Lower leg skin (tissue), 4 donors: ENCODE data around the gene ERN1. TPM values are rescaled to one million over a fixed set of nuclear protein-coding genes. Genes with fewer than 3 reads are reported as not detected.

Experiments used
- DNase-seq, 2 donors: peaks; one replicate each; pipeline ENCODE4 v3.0.0-alpha.2; 2019; ENCODE audit warnings: low spot score in 2 of 2
- H3K4me3 ChIP-seq: fragments of 200-600 bp; sonication (generic); 2 replicates; pipeline ENCODE4 v1.5.1; 2017; ENCODE audit warnings: mild to moderate bottlenecking, low read depth; ENCODE audit not compliant: poor library complexity, severe bottlenecking
- CTCF ChIP-seq, 3 donors: fragments of 450-650 bp; IDR thresholded peaks; one replicate each; pipeline ENCODE4 v1.5.1; 2016; ENCODE audit warnings: antibody characterized with exemption in 3 of 3, mild to moderate bottlenecking in 3 of 3, moderate library complexity in 2 of 3
- POLR2A ChIP-seq, 2 donors: fragments of 450-650 bp; IDR thresholded peaks; one replicate each; pipeline ENCODE4 v1.6.1; 2016 to 2017; ENCODE audit warnings: antibody characterized with exemption in 2 of 2, mild to moderate bottlenecking in 1 of 2, moderate library complexity in 1 of 2
- WGBS, 2 donors: methylation state at CpG; one replicate each; pipeline ENCODE4 v1.1.5; 2018; 5-methylcytosine and 5-hydroxymethylcytosine counted together
- intact Hi-C: fragments of 100-400 bp; cut with DNase I; formaldehyde crosslinking; loops from one replicate; pipeline ENCODE4 v1.15.0; 2023; ENCODE audit warnings: low total_unique reads
- total RNA-seq, 4 donors: library from RNA; depleted of rRNA; stranded (reverse); fragments of >200 nt; gene quantifications; one replicate each; pipeline ENCODE4 v1.1.0, GENCODE V29; 2016

The ERN1 gene
- total RNA-seq, 4 donors from 2014 or later = 18.2 to 44.0 (median 22.8) TPM

- 91 to 95% methylated on average over 3 of the region's 3 CpGs for WGBS, 2 donors
- intact Hi-C loops = no loop called here
- no peak for DNase-seq
- no peak overlapping the region for H3K4me3 ChIP-seq
- TF ChIP-seq CTCF (IDR thresholded peaks at IDR 0.05) = no peak
- TF ChIP-seq POLR2A (IDR thresholded peaks at IDR 0.05) = no peak
These were observed 90.9 kb downstream of the ERN1 start for GRCh38 chr17:64039106-64039400.

- peak in 1 of 2 donors; percentile 68 for DNase-seq
- no peak overlapping the region for H3K4me3 ChIP-seq
- TF ChIP-seq POLR2A (IDR thresholded peaks at IDR 0.05) (no peak), CTCF (IDR thresholded peaks at IDR 0.05) (no peak)
- 90 to 92% methylated on average over 16 of the region's 16 CpGs for WGBS, 2 donors
- intact Hi-C loops = no loop called here
These were observed 91.4 kb downstream of the ERN1 start for GRCh38 chr17:64038331-64039105.

GRCh38 chr17:64037802-64038201 is 92.1 kb downstream of the ERN1 start:
- 95 to 97% methylated on average over 5 of the region's 5 CpGs for WGBS, 2 donors
- no peak overlapping the region for H3K4me3 ChIP-seq

GRCh38 chr17:64037180-64037579 is 92.8 kb downstream of the ERN1 start:
- peak in 1 of 2 donors; percentile 77 for DNase-seq
- no peak overlapping the region for H3K4me3 ChIP-seq
- TF ChIP-seq POLR2A (IDR thresholded peaks at IDR 0.05) (no peak), CTCF (IDR thresholded peaks at IDR 0.05) (no peak)
- WGBS, 2 donors = 84 to 91% methylated on average over 6 of the region's 6 CpGs
- intact Hi-C loops = no loop called here

More at GRCh38 chr17:64037802-64038201, 92.1 kb downstream of the ERN1 start:
- no peak for TF ChIP-seq CTCF (IDR thresholded peaks at IDR 0.05)
- no peak for TF ChIP-seq POLR2A (IDR thresholded peaks at IDR 0.05)
- intact Hi-C loops = no loop called here
- DNase-seq = no peak

GRCh38 chr17:64036198-64036922 is 93.6 kb downstream of the ERN1 start:
- no peak for TF ChIP-seq CTCF (IDR thresholded peaks at IDR 0.05)
- no peak for TF ChIP-seq POLR2A (IDR thresholded peaks at IDR 0.05)
- DNase-seq = peak in 1 of 2 donors; percentile 75
- H3K4me3 ChIP-seq = no peak overlapping the region
- whole genome bisulfite sequencing, 2 donors = 87 to 90% methylated on average over 14 of the region's 14 CpGs
- intact Hi-C loops = no loop called here
